Measurements from ENCODE around the gene SMAGP.
"Not testable (repeated sequence)": the region's sequence is repeated elsewhere in the genome, so short reads cannot be mapped to it uniquely, and the experiment has no call there.

SMAGP gene

DNA sequence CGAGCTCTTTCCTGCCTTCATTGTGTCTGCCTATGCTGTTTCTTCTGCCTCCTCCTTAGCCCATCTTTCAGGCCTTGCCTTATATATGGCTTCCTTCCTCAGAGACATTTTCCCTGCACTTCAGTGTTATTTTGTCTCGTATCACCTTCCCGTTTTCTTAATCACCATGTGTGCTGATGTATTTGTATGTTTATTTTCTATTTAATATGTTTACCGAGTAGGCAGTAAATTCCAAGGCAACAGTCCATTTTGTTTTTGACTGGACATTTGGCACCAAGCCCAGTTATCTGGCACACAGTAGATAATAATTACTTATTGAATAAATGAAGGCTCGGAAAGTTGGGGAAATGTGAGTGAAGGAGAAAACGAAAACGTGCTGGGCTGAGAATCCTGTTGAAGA, 47.8 kb downstream of the SMAGP start:
- peak; percentile 13 for DNase-seq

DNA sequence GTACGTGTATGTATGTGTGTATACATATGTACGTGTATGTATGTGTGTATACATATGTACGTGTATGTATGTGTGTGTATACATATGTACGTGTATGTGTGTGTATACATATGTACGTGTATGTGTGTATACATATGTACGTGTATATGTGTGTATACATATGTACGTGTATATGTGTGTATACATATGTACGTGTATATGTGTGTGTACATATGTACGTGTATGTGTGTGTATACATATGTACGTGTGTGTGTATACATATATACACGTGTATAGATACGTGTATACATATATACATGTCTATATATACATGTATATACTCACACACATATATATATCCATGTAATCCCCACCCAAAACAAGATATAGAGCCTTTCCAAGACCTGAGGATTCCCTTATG, 50.4 kb downstream of the SMAGP start:
- not testable (repeated sequence) for DNase-seq

DNA sequence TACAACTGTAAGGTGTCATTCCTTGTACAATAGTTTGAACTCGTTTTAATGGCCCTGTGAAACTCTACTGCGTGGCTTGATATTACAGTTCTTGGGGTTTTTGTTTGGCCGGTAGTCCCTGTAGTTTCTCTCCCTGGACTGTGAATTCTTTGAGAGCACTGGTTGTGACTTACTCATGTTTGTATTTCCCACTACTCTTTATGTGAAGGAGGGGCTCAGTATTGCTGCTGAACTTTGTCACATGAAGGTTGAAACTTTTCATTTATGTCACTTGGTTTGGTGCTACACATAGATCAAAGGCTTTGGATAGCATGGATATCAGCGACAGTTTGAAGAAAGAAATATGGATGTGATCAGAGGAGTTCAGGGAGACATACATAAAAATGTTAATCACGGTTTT, 50.9 kb downstream of the SMAGP start:
- DNase-seq = no peak

DNA sequence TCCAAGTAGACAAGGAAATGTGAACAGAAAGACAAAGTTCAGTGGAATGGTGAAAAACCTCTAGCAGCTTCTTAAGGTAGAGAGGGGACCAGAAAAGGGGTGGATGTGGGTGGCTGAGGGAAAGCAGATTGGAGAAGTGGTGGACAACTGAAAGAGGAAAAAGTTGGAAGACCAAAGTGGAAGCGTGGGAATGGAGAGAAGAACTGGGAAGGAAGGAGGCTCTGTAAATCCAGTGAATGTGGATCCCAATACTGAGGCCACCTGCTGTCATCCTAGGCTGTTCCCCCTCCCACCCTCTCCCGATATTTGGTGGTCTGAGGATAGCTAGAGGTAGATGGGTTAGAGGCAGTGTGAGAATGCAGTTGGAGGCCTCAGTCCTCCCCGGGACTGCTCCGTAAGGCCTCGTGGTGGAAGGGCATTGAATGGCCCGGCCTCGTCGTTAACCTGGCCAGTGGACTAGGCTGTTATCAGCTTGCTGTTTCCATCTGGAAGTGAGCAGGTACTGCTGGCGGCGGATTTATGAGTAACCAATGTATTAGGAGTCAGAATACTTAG, 51.5 kb downstream of the SMAGP start:
- DNase-seq = no peak

DNA sequence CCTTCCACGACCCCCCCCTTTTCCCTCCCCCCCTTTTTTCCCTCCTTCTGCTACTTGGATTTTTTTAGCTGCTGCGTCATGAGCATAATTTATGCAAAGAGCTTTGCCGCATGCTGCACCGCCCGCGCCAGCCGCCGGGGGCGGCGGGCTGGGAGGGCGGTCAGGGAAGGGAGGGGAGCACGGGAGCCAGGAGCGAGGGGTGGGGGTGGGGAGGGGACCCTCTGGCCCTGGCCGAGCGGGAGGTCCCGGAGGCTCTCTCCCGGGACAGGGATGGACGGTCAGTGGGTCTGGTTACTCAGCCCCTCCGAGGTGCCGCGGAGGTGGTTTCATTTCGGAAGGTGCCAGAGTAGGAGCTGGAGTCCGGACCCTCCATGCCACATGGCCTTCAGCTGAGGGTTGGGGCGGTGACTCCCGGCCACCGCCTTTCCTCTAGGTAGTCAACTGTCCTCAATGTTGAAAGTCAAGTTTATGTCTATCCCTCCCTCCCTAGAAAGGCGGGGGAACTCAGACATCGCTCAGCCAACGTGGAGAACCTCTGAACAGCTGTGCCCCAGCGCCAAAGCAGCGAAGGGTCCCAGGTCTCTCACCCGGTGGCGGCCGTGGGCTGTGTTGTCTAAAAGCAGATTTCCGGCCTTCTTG, 52.1 kb downstream of the SMAGP start, which contains the start of gene POU6F1:
POU6F1 (minus strand) TSS at position 95 of the 639 bp plus-strand sequence. CDS start 11,226 bp downstream, outside the sequence.
- DNase-seq = peak; percentile 49

DNA sequence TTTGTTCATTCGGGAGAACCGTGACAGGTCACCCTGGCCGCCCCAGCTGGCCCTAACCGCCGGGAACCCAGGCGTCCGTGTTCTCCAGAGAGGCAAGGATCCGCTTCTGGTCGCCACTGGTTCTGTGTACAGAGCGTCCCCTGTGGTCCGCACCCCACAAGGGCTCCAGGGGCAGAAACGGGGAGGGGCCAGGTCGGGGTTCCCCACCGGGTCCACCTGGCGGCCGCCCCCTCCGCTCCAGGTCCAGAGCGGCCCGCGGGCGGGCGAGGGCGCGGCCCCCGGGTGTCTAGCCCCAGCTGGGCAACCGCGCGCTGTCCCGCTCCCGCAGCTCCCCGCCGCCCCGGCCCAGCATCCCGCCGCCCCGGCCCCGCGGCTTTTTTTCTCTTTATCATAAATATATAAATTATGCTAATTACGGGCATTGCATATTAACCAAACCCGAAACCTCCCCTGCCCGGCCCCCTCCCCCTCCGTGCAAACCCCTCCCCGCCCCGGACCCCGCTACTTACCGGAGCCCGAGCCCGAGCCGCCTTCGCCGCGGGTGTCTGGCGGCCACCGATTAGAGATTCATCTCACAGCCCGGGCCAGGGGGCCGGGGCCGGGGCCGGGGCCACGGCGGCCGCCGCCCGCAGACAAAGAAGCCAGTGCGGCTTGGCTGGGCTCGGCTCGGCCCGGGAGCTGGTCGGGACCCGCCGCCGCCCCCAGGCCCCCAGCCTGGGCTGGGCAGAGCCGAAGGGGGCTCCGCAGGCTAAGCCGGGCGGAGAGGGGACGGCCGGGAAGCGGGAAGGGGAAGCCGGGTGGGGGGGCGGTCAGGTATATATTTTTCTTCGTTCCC, 52.9 kb downstream of the SMAGP start:
- DNase-seq = no peak

DNA sequence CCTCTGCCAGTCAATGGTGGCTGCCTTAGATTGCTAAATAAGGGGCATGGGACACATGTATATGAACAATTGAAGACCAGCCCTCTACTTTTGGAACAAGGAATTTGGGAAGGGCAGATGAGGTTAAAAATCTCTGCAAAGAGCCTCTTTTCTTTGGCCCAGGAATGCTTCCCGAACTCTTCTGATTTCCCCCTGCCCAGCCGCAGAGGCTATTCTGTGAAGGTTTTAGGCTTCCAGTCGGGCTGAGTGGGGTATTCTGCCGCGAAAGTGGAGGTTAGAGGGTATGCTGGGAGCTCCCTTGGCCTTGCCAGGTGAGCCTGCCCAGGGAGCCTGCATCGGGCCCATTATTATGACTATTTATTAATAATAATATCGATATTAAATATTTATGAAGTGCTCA, 53.6 kb downstream of the SMAGP start:
- no peak for DNase-seq

DNA sequence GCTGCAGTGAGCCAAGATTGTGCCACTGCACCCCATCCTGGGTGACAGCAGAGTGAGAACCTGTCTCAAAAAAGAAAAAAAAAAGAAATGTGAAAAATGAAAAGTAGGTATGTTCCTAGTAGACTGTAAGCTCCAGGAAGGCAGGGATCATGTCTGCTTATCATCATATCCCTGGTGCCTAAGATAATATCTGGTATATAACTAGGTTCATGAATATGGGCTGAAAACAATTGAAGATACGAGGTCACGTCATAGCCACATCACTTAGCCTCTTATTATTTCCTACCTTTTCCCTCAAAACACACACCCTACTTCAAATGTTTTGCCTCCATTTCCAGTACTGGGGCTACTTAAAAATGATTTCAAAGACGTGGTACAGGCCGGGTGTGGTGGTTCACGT, 55.3 kb downstream of the SMAGP start:
- DNase-seq = no peak

DNA sequence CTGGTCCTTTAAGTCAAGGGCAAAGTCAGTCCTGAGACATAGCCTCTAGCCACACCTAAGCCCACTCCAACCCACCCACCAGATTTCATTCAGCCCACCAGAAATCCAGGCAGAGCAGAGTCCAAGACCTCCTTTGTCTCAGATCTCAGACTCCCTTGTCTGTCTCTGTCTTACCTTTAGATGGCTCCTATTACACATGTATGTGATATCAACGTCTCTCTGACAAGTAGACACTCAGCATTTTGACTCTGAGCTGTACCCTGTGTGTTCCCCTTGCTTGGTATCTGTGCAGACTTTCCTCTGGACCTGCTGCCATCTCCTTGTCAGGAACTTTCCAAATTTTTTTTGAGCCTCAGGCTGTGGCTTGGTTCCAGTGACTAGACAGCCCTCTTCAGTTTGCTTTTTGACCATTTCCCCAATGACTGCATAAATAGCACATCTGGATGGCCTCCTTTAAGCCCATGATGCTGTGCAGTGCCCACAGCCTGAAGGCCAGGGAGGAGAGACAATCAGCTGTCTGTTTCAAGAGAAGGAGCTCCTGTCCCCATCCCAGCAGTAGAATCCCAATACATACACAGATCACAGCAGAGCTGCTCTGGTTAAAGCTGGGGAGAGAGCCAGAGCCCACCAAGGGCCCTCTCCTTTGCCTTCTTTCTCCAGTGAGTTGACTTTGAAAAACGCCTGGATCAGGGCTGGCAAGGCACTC, 59.4 kb downstream of the SMAGP start:
- DNase-seq = no peak

DNA sequence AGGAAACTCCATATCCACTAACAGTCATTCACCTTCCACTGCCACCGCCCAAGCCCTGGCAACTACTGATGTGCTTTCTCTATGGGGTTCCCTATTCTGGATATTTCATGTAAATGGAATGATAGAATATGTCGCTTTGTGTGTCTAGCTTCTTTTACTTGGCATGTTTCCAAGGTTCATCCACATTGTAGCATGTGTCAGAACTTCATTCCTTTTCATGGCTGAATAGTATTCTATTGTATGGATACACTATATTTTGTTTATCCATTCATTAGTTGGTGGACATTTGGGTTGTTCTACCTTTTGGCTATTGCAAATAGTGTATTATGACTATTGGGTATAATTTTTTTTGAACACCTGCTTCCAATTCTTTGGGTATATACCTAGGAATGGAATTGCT, 61.0 kb downstream of the SMAGP start:
- no peak for DNase-seq

DNA sequence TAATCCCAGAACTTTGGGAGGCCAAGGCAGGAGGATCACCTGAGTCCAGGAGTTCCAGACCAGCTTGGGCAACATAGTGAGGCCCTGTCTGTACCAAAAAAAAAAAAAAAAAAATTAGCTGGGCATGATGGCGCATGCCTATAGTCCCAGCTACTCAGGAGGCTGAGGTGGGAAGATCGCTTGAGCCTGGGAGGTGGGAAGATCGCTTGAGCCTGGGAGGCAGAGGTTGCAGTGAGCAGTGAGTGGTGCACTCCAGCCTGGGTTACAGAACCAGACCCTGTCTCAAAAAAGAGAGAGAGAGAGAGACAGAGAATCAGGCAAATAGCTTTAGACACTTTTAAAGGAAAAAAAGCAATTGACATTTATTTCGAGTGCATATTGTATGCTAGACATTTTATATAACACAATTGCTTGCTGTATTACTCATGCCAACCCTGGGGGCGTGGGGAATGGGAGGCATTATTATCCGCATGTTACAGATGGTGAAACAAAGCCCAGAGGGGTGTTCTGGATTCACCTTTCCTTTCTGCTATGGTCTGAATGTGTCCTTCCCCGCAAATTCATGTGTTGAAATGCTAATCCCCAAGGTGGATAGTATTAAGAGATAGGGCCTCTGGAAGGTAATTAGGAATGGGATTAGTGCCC, 62.1 kb downstream of the SMAGP start:
- no peak for DNase-seq

DNA sequence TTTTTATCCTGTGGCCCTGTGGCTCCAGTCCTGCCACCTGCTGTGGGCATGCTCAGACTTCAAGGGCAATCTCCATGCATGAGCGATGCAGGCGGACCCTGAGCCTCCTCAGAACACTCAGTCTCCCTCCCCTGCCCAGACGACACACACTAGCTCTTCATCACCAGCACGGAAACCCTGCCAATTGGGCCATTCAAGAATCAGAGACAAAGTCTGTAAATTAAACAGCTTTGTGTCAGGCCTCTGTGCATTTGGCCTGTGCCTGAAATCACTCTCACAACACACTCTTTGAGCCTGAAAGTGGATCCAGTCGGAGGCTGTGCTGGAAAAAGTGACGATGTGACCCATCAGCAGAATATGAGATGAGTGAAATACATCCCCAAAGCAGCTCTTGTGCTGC, 64.9 kb downstream of the SMAGP start:
- no peak for DNase-seq

DNA sequence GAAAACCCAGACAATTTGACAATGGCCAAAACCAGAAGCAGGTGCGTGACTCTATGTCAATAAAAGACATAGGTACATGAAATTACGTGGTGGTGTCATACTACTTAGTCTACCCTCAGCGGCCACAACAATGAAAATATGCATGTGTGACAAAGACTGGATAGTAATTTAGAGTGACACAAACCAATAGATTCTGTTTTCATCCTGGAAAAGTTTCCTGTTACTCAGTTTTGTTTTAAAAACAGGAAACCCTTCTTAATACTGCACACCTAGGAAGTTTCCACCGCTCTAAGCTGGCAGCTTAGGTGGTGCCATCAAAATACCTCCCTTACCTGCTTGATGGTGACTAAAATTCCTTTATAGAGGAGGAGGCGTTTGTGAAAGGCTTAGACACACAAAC, 67.5 kb downstream of the SMAGP start:
- no peak for DNase-seq

DNA sequence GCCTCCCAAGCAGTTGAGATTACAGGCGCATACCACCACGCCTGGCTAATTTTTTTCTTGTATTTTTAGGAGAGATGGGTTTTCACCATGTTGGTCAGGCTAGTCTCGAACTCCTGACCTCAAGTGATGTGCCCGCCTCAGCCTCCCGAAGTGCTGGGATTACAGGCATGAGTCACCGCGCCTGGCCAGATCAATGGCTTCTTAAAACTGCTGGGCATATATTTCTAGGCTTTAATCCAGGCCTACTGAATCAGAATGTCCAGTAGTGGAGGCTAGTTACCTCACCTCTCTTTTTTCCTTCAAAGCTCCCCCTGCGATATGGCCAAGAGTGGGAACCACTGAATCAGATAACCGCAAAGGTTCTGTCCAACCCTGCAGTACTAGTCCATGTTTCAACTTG, 69.4 kb downstream of the SMAGP start:
- DNase-seq = no peak

DNA sequence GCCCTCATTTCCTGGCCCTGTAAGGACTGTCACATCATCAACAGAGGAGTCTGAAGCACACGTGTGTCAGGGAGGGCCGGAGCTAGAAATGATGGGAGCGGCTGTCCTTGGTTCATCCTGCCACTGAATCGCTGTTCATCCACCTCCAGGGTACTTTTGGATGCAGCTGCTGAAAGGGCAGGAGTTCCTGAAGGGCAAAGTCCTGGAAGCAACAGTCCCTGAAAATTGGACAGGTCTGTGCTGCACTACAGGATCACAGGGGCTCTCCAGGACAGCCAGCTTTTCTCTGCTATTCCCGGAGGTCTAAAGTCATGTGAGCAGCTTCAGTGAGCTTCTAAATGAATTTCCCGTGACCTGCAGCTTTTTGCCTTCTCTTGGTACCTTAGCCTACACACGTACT, 70.1 kb downstream of the SMAGP start:
- no peak for DNase-seq

DNA sequence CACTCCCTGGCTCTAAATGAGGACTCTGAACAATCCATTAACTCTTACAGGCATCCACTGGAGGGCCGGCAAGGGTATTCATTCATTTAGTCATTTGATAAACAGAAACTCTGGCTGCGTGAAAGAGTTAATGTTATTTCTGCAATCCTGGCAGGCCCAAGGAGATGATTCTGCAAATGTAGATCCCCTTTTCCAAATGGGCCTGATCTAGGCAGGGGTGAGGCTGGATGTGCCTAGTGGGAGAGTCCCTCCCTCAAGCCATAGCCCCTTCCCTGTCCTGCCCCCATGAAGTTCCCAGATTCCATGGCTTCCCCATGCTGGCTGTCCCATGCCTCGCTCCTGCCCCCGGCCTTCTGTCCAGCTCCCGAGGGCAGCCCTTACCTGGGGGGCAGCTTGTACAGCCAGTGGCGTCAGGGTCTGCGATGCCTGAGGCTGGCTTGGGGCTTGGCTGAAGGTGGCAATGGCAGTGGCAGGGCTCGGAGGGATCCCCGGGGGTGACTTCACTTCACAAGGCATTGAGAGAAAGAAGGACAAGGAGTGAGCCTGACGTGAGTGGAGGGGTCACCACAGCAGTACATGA, 70.8 kb downstream of the SMAGP start:
- no peak for DNase-seq

DNA sequence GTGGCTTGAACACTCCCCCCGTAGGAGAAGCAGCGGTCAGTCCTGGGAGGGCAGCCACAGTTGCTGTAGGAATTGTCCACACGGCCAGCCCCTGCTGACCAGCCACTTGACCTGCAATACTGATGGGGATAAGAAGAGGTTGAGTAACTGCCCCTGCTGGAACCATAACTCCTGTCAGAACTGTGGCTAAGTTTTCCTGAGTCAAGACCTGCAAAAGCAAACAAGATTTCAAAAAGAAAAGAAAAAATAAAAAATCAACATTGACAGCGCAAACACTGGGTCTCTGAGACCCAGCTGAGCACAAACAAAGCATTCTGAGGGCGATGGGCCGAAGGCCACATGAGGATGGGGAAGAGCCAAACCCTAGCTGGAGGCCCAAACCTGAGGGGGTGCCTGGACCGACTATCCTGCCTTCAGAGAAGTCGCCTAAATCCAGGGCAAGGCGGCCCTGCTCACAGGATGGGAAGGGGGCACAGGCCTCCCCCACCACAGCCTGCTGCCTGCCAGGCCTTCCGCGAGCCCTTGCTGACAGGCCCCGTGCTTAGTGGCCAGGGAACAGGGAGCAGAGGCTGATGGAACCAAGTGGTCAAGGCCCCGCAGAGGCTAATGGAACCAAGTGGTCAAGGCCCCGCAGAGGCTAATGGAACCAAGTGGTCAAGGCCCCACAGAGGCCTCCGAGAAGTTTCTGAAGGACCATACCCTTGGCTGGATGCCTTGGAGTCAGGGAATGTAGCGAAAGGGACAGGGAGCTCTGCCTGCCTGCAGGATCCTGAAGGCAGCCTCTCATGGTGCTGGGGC, 71.4 kb downstream of the SMAGP start:
- DNase-seq = no peak

DNA sequence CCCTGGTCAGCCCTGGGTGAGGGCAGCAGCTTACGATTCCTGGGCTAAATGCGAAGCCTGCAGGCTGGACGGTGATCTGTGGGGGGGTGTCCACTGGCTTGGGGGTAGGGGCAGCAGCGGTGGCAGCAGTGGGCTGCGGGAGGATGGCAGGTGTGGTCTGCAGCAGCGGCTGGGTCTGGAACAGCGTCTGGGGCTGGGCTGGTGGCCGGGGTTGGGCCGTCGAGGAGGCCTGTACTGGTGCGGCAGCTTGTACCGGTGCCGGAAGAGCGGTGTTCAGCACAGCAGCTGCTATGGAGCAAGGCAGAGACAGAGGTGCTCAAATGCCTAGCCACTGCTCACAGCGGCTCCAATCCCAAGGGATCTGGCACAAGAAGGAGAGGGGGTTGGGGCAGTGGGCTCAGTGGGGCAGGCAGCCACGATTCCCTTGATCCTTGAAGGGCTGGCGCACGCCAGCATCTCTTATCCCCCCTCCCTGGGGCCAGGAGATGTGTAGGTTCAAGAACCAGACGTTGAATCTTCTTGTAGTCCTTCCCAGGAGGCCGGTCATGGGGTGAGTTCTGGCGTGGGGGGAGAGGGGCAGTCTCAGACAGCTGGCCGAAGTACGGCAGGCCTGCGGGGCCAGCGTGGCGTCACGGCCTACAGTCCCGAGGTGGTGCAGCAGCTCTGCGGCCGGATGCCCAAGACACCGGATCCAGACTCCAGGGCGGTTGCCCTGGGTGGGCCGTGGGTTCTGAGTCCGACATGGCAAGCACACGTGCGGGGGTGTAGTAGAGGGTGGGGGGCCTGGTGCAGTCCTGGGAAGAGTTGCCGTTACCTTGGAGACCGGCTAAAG, 72.3 kb downstream of the SMAGP start:
- DNase-seq = no peak

DNA sequence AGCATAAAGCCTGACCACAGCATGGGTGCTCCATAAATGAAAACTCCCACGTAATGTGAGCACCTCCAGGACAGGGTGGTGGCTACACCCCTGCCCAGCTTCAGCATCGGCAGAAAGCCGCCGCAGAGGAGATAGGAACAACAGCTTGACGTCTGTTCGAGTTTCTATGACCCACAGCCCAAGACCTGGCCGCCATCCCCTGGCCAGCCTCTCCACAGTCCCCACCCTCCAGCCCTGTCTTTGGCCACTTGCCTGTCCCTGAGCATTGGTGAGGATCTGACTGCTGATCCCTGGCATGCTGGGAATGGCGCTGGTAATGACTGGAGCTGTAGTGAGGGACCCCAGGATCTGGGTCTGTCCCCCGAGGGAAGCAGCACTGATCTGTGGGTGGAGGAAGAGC, 73.7 kb downstream of the SMAGP start:
- no peak for DNase-seq

DNA sequence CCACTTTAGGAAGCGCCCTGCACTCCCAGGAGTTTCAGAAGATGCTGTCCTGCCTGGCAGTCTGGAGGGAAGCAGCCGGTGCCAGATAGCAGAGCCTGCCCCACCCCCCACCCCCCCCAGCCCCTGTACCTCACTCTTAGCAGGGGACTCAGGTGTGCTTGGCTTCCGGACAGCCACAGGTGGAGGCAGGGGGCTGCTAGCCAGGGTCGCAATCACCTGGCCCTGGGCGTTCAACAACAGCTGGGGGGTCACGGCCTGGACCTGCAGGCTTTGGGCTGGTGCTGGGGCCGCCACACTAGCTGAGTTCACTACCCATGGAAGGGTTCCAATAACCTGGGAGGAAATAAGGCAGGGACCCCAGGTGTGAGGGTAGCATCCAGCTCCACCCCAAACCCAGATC, 74.4 kb downstream of the SMAGP start:
- DNase-seq = no peak
